ENCODE measurements around the gene RABEP1. TPM values are rescaled to one million over a fixed set of nuclear protein-coding genes. Genes with fewer than 3 reads are reported as not detected.

The RABEP1 gene
- total RNA-seq, 4 donors from 2014 or later = 55.4 to 94.8 (median 87.2) TPM

- peaks cover 9 to 17% of the 10 kb centered on the region in 2 donors for H3K4me1 ChIP-seq
- no peak overlapping the region for H3K4me3 ChIP-seq
- no peaks in the 10 kb centered on the region for H3K27me3 ChIP-seq
- TF ChIP-seq CTCF (IDR thresholded peaks at IDR 0.05 in 4 of 5, conservative IDR thresholded peaks at IDR 0.05 in 1 of 5) = no peak
- TF ChIP-seq POLR2A (IDR thresholded peaks at IDR 0.05) = no peak
- ATAC-seq (no peak), DNase-seq (no peak)
- no peaks in the 10 kb centered on the region for H3K36me3 ChIP-seq
- in situ Hi-C loops (cut with MboI; ENCODE audit: low sequenced_read_pairs in 4 of 4) = no loop called here
- no peak overlapping the region for H3K27ac ChIP-seq
- intact Hi-C loops (cut with DNase I; ENCODE audit: low total_unique reads) = no loop called here
- no peaks in the 10 kb centered on the region for H3K9me3 ChIP-seq
Measured at GRCh38 chr17:5291683-5292350, 9.7 kb downstream of the RABEP1 start.

- Histone ChIP-seq H3K9me3 (no peaks in the 10 kb centered on the region), H3K27me3 (no peaks in the 10 kb centered on the region), H3K4me3 (no peak overlapping the region), H3K36me3 (no peaks in the 10 kb centered on the region), H3K4me1 (peaks cover 28 to 48% of the 10 kb centered on the region in 2 donors), H3K27ac (peak overlapping the region in 2 of 4 donors; percentile 22 to 32)
- in situ Hi-C loops (cut with MboI; ENCODE audit: low sequenced_read_pairs in 4 of 4) (no loop called here), intact Hi-C loops (cut with DNase I; ENCODE audit: low total_unique reads) (no loop called here)
- ATAC-seq (no peak), DNase-seq (no peak)
- TF ChIP-seq CTCF (IDR thresholded peaks at IDR 0.05 in 4 of 5, conservative IDR thresholded peaks at IDR 0.05 in 1 of 5) = no peak
- TF ChIP-seq POLR2A (IDR thresholded peaks at IDR 0.05) = no peak
Measured at GRCh38 chr17:5297245-5297644, 15.2 kb downstream of the RABEP1 start.

- Histone ChIP-seq H3K36me3 (no peaks in the 10 kb centered on the region), H3K9me3 (no peaks in the 10 kb centered on the region), H3K4me1 (peaks cover 28 to 48% of the 10 kb centered on the region in 2 donors), H3K4me3 (no peak overlapping the region), H3K27me3 (no peaks in the 10 kb centered on the region), H3K27ac (peak overlapping the region in 2 of 4 donors; percentile 76)
- in situ Hi-C loops (cut with MboI; ENCODE audit: low sequenced_read_pairs in 4 of 4) (no loop called here), intact Hi-C loops (cut with DNase I; ENCODE audit: low total_unique reads) (no loop called here)
- no peak for TF ChIP-seq POLR2A (IDR thresholded peaks at IDR 0.05)
- no peak for TF ChIP-seq CTCF (IDR thresholded peaks at IDR 0.05 in 4 of 5, conservative IDR thresholded peaks at IDR 0.05 in 1 of 5)
- DNase-seq (no peak), ATAC-seq (peak in 1 of 2 donors; percentile 93)
Measured at GRCh38 chr17:5299383-5299782, 17.3 kb downstream of the RABEP1 start.

GRCh38 chr17:5304636-5305035, 22.6 kb downstream of the RABEP1 start:
- Histone ChIP-seq H3K27me3 (no peaks in the 10 kb centered on the region), H3K4me1 (peaks cover 14 to 46% of the 10 kb centered on the region in 2 donors), H3K4me3 (no peak overlapping the region), H3K36me3 (no peaks in the 10 kb centered on the region), H3K9me3 (no peaks in the 10 kb centered on the region), H3K27ac (no peak overlapping the region)
- TF ChIP-seq POLR2A (IDR thresholded peaks at IDR 0.05) = no peak
- TF ChIP-seq CTCF (IDR thresholded peaks at IDR 0.05 in 4 of 5, conservative IDR thresholded peaks at IDR 0.05 in 1 of 5) = no peak
- intact Hi-C loops (cut with DNase I; ENCODE audit: low total_unique reads) (no loop called here), in situ Hi-C loops (cut with MboI; ENCODE audit: low sequenced_read_pairs in 4 of 4) (no loop called here)
- DNase-seq (no peak), ATAC-seq (no peak)

- no peaks in the 10 kb centered on the region for H3K9me3 ChIP-seq
- H3K4me3 ChIP-seq = no peak overlapping the region
- DNase-seq (no peak), ATAC-seq (no peak)
- peaks cover 0 to 9% of the 10 kb centered on the region in 2 donors for H3K36me3 ChIP-seq
- no peak overlapping the region for H3K27ac ChIP-seq
- H3K4me1 ChIP-seq = peaks cover 0 to 25% of the 10 kb centered on the region in 2 donors
- in situ Hi-C loops (cut with MboI; ENCODE audit: low sequenced_read_pairs in 4 of 4) = no loop called here
- intact Hi-C loops (cut with DNase I; ENCODE audit: low total_unique reads) = no loop called here
- H3K27me3 ChIP-seq = no peaks in the 10 kb centered on the region
- TF ChIP-seq POLR2A (IDR thresholded peaks at IDR 0.05) (no peak), CTCF (IDR thresholded peaks at IDR 0.05 in 4 of 5, conservative IDR thresholded peaks at IDR 0.05 in 1 of 5) (no peak)
Measured at GRCh38 chr17:5309851-5310250, 27.8 kb downstream of the RABEP1 start.

Data from gastrocnemius medialis (tissue), 4 donors.